Measurements from ENCODE around the gene CNN2.

Gene CNN2

GRCh38 chr19:1025960-1026782 is at the start of gene CNN2:
Gene CNN2 (plus strand): TSS chr19:1026608. CDS start chr19:1026662, 54 bp downstream.
- peak; percentile 55 for DNase-seq

DNA sequence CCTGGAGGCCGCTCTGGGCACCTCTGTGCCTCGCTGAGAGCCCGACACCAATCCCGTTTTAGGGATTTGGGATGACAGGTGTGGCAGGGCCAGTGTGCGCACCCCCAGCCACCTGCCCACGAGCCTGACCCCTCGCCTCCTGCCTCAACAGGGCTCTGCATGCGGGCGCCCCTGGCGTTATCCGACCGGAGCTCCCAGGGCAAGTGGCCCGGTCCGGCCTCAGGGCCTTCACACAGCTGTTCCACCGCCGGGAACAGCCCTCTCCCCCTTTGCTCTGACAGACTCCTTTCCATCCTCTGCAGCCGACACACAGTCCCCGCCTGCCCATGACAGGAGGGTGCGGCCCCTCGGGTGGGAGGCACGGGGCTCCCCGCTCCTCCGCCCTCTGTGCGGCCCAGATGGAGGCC is 49.3 kb upstream of the CNN2 start:
- no peak for DNase-seq

DNA sequence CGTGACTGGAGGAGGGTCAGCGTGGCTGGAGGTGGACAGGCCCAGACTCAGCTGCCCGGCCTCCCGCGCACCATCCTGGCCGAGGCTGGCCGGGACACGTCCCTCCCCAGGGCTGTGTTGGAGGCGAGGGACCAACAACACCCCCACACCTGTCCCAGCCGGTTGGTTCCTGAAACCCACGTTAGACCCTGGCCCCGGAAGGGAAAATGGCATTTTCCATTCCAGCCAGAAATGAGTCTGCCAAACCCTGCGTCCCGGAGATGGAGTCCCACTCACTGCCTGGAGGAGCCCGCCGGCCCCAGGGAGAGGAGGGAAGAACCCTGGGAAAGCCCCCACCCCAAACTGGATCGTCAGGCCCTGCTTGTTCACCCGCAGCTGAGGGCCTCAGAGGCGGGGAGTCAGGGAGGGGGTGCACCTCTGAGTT is 47.1 kb upstream of the CNN2 start:
- DNase-seq, result no peak

DNA sequence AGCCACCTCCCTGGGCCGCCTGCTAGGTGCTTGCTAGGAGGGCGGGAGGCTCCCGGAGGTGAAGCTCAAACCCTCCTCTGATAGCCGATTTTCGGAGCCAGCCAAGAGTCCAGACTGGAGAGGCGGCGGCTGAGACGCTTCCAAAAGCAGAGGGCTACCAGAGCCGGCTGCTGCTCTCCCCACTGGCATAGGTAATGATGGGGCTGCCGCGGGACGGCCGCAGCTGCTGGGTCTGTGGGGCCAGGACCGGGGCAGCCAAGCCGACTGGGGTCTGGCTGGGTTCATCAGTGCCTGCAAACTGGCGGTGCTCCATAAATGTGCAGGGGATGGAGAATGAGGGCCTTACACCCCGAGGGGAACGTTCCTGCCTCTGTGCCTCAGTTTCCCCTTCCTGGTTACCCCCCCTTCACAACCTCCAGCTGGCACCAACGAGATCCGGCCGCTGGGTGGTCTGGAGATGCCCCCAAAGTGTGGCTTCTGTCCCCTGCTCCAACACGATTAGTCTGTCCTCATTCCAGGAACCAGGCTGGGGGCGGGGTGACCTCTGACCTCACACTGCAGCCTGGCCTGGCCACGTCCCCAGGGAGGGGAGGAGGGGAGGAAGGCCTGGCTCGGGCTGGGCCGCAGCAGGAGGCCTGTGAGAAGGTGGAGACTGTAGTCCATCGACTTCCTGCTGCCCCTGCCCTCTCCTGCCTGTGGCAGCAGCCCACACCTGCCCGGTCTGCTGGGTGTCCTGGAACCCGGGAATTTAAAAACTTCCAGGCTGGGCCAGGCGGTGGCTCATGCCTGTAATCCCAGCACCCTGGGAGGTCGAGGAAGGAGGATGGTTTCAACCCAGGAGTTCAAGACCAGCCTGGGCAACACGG is 46.0 kb upstream of the CNN2 start:
- no peak for DNase-seq

- peak; percentile 71 for DNase-seq
These were observed 43.7 kb upstream of the CNN2 start for GRCh38 chr19:982567-983170.

DNA sequence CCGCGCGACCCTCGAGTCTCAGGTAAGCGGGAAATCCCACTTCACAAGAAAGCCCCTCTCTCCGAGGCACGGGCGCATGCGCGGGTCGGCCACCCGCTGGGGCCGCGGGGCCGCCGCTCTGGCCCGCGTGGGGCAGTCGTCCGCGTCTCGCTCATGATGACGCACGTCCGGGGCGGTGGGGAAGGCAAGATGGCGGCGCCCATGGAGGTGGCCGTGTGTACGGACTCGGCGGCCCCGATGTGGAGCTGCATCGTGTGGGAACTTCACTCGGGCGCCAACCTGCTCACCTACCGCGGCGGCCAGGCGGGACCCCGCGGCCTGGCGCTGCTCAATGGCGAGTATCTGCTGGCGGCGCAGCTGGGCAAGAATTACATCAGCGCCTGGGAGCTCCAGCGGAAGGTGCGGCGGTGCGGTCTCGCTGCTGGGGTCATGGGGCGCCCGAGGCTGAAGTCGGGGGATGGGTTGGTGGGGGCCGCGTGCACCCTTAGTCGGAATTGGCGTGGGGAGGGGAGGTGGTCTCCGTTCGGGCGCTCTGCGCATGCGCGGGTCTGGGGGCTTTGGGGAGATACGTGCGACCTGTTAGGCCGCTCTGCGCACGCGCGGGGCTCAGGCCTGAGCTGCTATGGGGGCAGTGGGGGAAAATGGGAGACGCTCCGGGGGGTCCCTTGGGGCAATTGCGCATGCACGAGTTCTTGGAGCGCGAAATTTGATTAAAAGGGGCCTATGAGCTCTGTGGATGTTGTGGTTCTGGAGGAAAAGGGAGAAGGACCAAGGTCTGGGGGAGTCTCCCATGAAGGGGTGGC is 42.0 kb upstream of the CNN2 start, which contains the start of gene WDR18:
TSS of gene WDR18 (plus strand) at position 181 of the 803 bp plus-strand sequence. CDS start at position 190, 9 bp downstream.
- peak; percentile 87 for DNase-seq

DNA sequence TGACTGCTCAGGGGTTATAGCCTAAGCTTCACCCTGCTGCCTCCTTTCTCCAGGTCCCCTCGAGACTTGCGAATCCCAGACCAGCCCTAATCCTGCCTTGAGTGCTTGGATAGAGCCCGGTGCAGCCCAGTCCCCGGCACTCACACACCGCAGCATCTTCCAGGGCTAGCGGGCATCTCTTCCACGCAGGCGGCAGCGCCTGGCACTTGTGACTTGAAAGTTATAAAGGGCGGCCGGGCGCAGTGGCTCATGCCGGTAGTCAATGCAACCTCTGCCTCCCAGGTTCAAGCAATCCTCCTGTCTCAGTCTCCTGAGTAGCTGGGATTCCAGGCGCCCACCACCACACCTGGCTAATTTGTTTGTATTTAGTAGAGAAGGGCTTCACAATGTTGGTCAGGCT is 40.3 kb upstream of the CNN2 start:
- DNase-seq, result no peak

DNA sequence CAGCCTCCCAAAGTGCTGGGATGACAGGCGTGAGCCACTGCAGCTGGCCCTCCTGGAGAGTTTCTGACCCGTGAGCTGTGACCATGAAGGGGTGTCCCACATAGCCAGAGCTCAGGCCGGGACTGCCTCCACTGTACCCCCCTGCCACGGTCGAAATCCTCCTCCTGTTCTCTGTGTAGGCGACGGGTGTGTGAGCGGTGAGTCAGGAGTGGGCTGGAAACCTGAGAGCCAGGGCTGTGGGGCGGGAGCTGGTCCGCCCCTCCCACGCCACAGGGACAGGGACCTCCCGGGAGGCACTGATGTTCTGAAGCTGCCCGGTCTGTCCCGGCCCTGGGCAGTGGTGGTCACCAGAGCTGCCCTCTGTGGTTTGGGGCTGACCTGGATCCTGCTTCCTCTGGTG is 38.3 kb upstream of the CNN2 start:
- no peak for DNase-seq

GRCh38 chr19:988510-988909 is 37.9 kb upstream of the CNN2 start:
- DNase-seq, result no peak

GRCh38 chr19:989381-990081 is 36.9 kb upstream of the CNN2 start:
- DNase-seq, result no peak

DNA sequence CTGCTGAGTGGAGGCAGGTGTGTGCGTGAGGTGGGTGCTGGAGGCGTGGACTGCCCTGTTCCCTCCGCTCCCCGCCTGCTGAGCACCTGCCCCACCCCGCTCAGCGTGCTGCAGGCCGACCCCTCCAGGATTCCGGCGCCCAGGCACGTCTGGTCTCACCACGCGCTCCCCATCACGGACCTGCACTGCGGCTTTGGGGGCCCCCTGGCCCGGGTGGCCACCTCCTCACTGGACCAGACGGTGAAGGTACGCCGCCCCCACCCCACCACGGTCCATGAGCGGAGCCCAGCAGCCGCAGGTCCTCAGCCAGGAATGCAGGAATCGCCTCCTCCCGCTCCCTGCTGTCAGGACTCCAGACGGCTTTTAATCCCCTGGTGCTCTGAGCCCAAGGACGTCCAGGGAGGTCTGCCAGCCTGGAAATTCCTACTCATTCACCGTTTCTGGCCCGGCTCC is 36.3 kb upstream of the CNN2 start:
- no peak for DNase-seq

GRCh38 chr19:990746-991145 is 35.7 kb upstream of the CNN2 start:
- no peak for DNase-seq

DNA sequence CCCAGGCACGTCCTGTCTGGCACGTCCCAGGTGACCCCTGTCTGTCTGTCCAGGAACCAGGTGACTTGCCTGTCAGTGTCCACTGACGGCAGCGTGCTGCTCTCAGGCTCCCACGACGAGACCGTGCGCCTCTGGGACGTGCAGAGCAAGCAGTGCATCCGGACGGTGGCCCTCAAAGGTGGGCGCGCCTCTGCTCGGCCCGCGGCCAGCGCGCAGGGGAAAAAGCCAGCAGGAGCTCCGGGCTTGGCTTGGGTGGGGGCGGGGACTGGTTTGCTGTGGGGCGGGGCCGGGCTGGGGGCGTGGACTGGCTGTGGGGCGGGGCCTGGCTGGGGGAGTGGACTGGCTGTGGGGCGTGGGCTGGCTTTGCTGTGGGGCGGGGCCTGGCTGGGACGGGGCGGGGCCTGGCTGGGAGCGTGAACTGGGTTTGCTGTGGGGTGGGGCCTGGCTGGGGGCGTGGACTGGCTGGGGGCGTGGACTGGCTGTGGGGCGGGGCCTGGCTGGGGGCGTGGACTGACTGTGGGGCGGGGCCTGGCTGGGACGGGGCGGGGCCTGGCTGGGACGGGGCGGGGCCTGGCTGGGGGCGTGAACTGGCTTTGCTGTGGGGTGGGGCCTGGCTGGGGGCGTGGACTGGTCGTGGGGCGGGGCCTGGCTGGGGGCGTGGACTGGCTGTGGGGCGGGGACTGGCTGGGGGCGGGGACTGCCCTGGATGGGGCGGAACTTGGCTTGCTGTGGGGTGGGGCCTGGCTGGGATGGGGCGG is 35.1 kb upstream of the CNN2 start:
- peak; percentile 40 for DNase-seq

GRCh38 chr19:991932-992669 is 34.3 kb upstream of the CNN2 start:
- DNase-seq, result no peak

DNA sequence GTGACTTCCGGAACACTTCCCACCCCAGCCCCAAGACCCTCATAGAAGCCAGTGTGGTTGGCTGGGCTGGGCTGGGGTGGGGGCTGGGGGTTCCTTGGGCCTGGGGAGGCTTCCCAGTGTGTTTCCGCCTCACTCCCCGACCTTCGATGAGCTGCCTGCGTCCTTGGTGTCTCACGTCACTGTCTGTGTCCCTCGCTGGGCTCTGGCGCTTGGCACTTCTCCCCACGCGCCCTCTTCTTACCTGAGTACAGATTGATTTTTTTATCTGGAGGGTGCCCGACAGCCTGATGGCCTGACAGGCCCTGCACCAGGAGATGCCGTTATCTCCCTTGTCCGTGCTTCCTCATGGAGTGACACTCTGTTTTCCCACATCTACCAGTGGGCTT is 33.7 kb upstream of the CNN2 start:
- DNase-seq, result no peak

GRCh38 chr19:993361-993830 is 33.0 kb upstream of the CNN2 start:
- DNase-seq, result no peak

DNA sequence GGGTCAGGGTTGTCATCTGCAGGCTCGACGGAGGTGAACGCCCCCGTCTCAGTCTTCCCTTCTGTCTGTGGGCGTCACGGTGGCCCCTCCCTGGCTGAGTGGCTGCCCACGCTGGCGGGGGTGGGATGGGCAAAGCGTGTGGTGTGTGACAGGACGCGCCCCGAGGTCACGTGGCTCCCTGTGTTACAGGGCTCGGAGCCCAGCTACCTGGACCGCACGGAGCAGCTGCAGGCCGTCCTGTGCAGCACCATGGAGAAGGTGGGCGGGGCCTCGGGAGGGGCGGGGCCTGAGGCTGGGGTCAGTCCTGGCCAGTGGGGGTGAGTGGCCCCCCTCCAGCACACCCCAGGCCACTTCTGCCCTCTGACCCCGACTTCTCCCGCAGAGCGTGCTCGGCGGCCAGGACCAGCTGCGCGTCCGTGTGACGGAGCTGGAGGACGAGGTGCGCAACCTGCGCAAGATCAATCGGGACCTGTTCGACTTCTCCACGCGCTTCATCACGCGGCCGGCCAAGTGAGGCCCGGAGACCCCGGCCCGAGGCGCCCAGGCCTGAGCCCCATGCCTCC is 32.5 kb upstream of the CNN2 start:
- DNase-seq, result no peak

- DNase-seq, result no peak
These were observed 31.9 kb upstream of the CNN2 start for GRCh38 chr19:994516-994915.

DNA sequence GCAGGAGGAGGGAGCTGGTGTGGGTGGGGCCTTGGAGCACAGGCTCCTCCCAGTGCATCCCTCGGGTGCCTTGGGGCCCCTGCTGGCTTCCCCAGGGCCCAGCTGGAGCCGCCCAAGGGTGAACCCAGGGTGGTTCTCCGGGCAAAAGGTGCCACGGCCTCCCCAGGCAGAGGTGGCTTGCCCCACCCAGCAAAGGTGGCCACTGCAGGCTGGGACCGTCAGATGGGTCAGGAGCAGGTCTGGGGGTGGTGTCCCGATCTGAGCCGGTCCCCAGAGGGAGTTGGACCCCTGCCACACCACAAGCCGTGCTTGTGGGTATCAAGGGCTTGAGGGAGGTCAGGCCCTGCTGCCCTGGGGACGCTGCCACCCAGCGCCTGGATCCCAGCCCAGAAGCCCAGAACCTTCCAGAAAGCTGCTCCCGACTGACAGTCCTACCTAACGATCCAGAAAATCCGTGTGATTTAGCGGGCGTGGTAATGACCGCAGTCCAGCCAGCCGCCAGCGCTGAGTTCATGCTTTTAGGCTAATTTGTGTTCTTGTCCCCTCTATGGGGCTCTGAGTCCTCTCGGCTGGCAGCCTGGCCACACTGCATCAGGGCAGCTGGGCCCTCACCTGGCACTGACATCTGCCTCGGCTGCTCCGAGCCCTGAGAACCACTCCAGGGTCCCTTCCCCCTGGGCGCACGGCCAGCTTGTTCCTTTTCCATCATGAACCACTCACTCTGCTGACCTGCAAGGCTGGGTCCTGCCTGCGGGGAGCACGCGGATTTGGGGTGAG is 31.2 kb upstream of the CNN2 start:
- DNase-seq, result no peak
